Measurements from ENCODE around the gene CCDC9B.

Gene CCDC9B

GRCh38 chr15:40340740-40341400 lies at the start of gene CCDC9B:
Gene CCDC9B (minus strand): TSS chr15:40340939. CDS start chr15:40340819, 120 bp downstream.
- DNase-seq (ENCODE audit: low read depth), result no peak

- no peak for DNase-seq (ENCODE audit: low read depth)
Measured at GRCh38 chr15:40389824-40390595, 49.3 kb upstream of the CCDC9B start.

GRCh38 chr15:40388941-40389823 lies 48.4 kb upstream of the CCDC9B start:
- DNase-seq (ENCODE audit: low read depth), result no peak

- no peak for DNase-seq (ENCODE audit: low read depth)
Measured at GRCh38 chr15:40386480-40386879, 45.7 kb upstream of the CCDC9B start.

- DNase-seq (ENCODE audit: low read depth), result peak; percentile 87
Measured at GRCh38 chr15:40382580-40383456, 42.1 kb upstream of the CCDC9B start, which contains the start of gene KNSTRN. Gene KNSTRN (plus strand): TSS chr15:40382721. CDS start chr15:40382836, 115 bp downstream.

GRCh38 chr15:40381818-40382529 lies 41.2 kb upstream of the CCDC9B start:
- no peak for DNase-seq (ENCODE audit: low read depth)

- DNase-seq (ENCODE audit: low read depth), result no peak
Measured at GRCh38 chr15:40380636-40381035, 39.9 kb upstream of the CCDC9B start.

GRCh38 chr15:40379853-40380252 lies 39.1 kb upstream of the CCDC9B start:
- no peak for DNase-seq (ENCODE audit: low read depth)

GRCh38 chr15:40379374-40379773 lies 38.6 kb upstream of the CCDC9B start:
- no peak for DNase-seq (ENCODE audit: low read depth)

- no peak for DNase-seq (ENCODE audit: low read depth)
Measured at GRCh38 chr15:40377606-40378005, 36.9 kb upstream of the CCDC9B start.

- no peak for DNase-seq (ENCODE audit: low read depth)
Measured at GRCh38 chr15:40372981-40373380, 32.2 kb upstream of the CCDC9B start.

GRCh38 chr15:40369971-40370370 lies 29.2 kb upstream of the CCDC9B start:
- DNase-seq (ENCODE audit: low read depth), result no peak

GRCh38 chr15:40369474-40369869 lies 28.7 kb upstream of the CCDC9B start:
- DNase-seq (ENCODE audit: low read depth), result no peak

GRCh38 chr15:40368719-40369473 lies 28.2 kb upstream of the CCDC9B start:
- DNase-seq (ENCODE audit: low read depth), result no peak

- peak; percentile 77 for DNase-seq (ENCODE audit: low read depth)
Measured at GRCh38 chr15:40367686-40368611, 27.2 kb upstream of the CCDC9B start.

- DNase-seq (ENCODE audit: low read depth), result no peak
Measured at GRCh38 chr15:40367371-40367685, 26.6 kb upstream of the CCDC9B start.

- DNase-seq (ENCODE audit: low read depth), result no peak
Measured at GRCh38 chr15:40366457-40367370, 26.0 kb upstream of the CCDC9B start.

All from activated T-cell treated with anti-CD3 and anti-CD28 coated beads for 1 hour (primary cell).